HepG2 (cell line): Measurements from ENCODE around the gene FSCN2. TPM values are rescaled to one million over a fixed set of nuclear protein-coding genes. Genes with fewer than 3 reads are reported as not detected.

Experiments used
- CENPX ChIP-seq: sonication (generic); formaldehyde crosslinking; IDR thresholded peaks from 2 replicates; pipeline ENCODE4 v1.9.0; 2021; ENCODE audit warnings: mild to moderate bottlenecking, missing genetic modification reagents, moderate library complexity
- CHCHD3 ChIP-seq: sonication (generic); formaldehyde crosslinking; IDR thresholded peaks from 2 replicates; pipeline ENCODE4 v1.8.0; 2022; ENCODE audit warnings: mild to moderate bottlenecking, missing genetic modification reagents, moderate library complexity
- E2F5 ChIP-seq: sonication (generic); formaldehyde crosslinking; conservative IDR thresholded peaks from 2 replicates; pipeline ENCODE4 v1.4.0; 2020; ENCODE audit warnings: missing genetic modification reagents
- FOXO1 ChIP-seq: sonication (generic); formaldehyde crosslinking; IDR thresholded peaks from 2 replicates; pipeline ENCODE4 v1.4.0; 2020; ENCODE audit warnings: missing genetic modification reagents
- HNRNPH1 ChIP-seq: fragments of 200-400 bp; formaldehyde crosslinking; optimal IDR thresholded peaks from 2 replicates; pipeline ENCODE3; 2017; ENCODE audit warnings: mild to moderate bottlenecking, low read depth, low read length
- IRF2 ChIP-seq: IDR thresholded peaks from 2 replicates; pipeline ENCODE4 v1.6.1; 2018; ENCODE audit warnings: missing genetic modification reagents, missing compliant biosample characterization
- NCOA2 ChIP-seq: sonication (generic); formaldehyde crosslinking; IDR thresholded peaks from 2 replicates; pipeline ENCODE4 v1.8.0; 2022; ENCODE audit warnings: inconsistent platforms
- NR2F6 ChIP-seq, 2 experiments: IDR thresholded peaks; 2 replicates each; pipeline ENCODE4 v1.6.1; 2016; ENCODE audit warnings: antibody characterized with exemption in 1 of 2, mild to moderate bottlenecking in 1 of 2
- TOE1 ChIP-seq: sonication (generic); formaldehyde crosslinking; IDR thresholded peaks from 2 replicates; pipeline ENCODE4 v1.4.0; 2020; ENCODE audit warnings: mild to moderate bottlenecking, missing genetic modification reagents
- WIZ ChIP-seq: sonication (generic); formaldehyde crosslinking; IDR thresholded peaks from 2 replicates; pipeline ENCODE4 v1.5.1; 2020; ENCODE audit warnings: mild to moderate bottlenecking, missing genetic modification reagents
- ZBTB7A ChIP-seq: sonication (generic); formaldehyde crosslinking; IDR thresholded peaks from 2 replicates; pipeline ENCODE4 v1.8.0; 2022; ENCODE audit warnings: mild to moderate bottlenecking, missing genetic modification reagents
- ZBTB8A ChIP-seq: sonication (generic); formaldehyde crosslinking; IDR thresholded peaks from 2 replicates; pipeline ENCODE4 v1.4.0; 2020; ENCODE audit warnings: mild to moderate bottlenecking, low read depth, missing genetic modification reagents, borderline replicate concordance
- ZFY ChIP-seq: sonication (generic); formaldehyde crosslinking; IDR thresholded peaks from 2 replicates; pipeline ENCODE4 v1.4.0; 2020; ENCODE audit warnings: missing genetic modification reagents
- ZKSCAN8 ChIP-seq: IDR thresholded peaks from 2 replicates; pipeline ENCODE4 v1.6.1; 2016; ENCODE audit warnings: borderline replicate concordance, missing genetic modification reagents, missing compliant biosample characterization
- ZNF749 ChIP-seq: sonication (generic); formaldehyde crosslinking; IDR thresholded peaks from 2 replicates; pipeline ENCODE4 v1.8.0; 2022; ENCODE audit warnings: mild to moderate bottlenecking, missing genetic modification reagents, moderate library complexity, borderline replicate concordance
- ZNF777 ChIP-seq: sonication (generic); formaldehyde crosslinking; IDR thresholded peaks from 2 replicates; pipeline ENCODE4 v1.4.0; 2020; ENCODE audit warnings: missing genetic modification reagents
- ZSCAN31 ChIP-seq: sonication (generic); formaldehyde crosslinking; IDR thresholded peaks from 2 replicates; pipeline ENCODE4 v1.5.0; 2020; ENCODE audit warnings: low read depth, mild to moderate bottlenecking, missing genetic modification reagents
- polyA plus RNA-seq, 8 experiments: library from polyadenylated mRNA; depleted of rRNA in 3 of 8; stranded (reverse) in 7 of 8; unstranded in 1 of 8; fragments of >200 nt; fragmentation: Illumina TruSeq in 4 of 8; extraction: Trizol in 4 of 8; gene quantifications; 2 replicates each; pipeline versions ENCODE4 v1.2.1 to v1.2.3, GENCODE V29; 2011 to 2016; ENCODE audit warnings: low read depth in 4 of 8, missing spikeins in 1 of 8, mixed read lengths in 1 of 8; ENCODE audit not compliant: insufficient read depth in 1 of 8
- total RNA-seq, 5 experiments: library from RNA; depleted of rRNA; stranded (reverse); fragments of >200 nt; fragmentation: Illumina TruSeq; extraction: Trizol; gene quantifications; 2 replicates each; pipeline ENCODE4 v1.2.3, GENCODE V29; 2016; ENCODE audit warnings: low read depth in 1 of 5
- TF ChIP-seq, protein P1 (sequence below): sonication (generic); formaldehyde crosslinking; IDR thresholded peaks from 2 replicates; pipeline ENCODE4 v1.4.0; 2020; ENCODE audit warnings: missing genetic modification reagents, borderline replicate concordance
- TF ChIP-seq, protein P2 (sequence below): sonication (generic); formaldehyde crosslinking; IDR thresholded peaks from 2 replicates; pipeline ENCODE4 v1.4.0; 2020; ENCODE audit warnings: missing genetic modification reagents

FSCN2 gene
- total and polyA plus RNA-seq, 2 of the 13 experiments (the other 11 are each of a cell fraction or from before 2014, with no cell fraction given), result 0.09 TPM; not detected in 1

DNA sequence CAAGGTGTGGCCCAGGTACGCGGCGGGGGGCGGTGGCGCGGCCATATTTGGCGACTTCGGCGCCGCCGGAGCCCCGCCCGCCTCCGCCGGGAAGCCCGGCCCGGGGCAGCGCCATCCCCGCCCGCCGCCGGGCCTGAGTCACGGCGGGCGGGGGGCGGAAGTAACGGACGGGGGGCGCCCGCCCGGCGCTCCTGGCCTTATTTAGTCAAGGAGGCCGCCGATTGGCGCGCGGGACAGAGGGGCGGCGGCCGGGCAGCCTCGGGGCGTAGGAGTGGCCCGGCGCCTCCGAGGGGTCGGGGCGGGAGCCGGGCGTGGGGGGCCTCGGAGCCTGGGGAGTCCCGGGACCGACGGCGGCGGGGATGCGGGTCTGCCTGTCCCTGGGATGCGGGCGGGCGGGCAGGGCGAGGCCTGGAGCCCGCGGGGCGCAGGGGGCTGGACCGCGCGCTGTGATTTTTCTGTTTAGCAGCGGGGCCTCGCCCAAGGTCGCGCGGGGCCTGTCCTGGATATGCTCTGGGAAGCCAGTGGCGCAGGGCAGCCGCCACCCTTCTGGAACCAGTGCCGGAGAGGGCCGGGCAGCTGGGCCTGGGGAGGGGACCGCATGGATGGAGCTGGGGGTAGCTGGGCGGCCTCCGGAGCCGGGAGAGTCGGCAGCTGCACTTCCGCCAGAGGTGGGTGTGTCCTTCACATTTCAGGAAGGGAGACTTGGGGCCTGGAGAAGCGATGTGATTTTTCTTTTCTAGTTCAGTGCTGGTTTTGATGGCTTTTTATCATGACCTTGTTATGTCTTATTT, 13.2 kb upstream of the FSCN2 start (continued):
- TF ChIP-seq, protein P1, sequence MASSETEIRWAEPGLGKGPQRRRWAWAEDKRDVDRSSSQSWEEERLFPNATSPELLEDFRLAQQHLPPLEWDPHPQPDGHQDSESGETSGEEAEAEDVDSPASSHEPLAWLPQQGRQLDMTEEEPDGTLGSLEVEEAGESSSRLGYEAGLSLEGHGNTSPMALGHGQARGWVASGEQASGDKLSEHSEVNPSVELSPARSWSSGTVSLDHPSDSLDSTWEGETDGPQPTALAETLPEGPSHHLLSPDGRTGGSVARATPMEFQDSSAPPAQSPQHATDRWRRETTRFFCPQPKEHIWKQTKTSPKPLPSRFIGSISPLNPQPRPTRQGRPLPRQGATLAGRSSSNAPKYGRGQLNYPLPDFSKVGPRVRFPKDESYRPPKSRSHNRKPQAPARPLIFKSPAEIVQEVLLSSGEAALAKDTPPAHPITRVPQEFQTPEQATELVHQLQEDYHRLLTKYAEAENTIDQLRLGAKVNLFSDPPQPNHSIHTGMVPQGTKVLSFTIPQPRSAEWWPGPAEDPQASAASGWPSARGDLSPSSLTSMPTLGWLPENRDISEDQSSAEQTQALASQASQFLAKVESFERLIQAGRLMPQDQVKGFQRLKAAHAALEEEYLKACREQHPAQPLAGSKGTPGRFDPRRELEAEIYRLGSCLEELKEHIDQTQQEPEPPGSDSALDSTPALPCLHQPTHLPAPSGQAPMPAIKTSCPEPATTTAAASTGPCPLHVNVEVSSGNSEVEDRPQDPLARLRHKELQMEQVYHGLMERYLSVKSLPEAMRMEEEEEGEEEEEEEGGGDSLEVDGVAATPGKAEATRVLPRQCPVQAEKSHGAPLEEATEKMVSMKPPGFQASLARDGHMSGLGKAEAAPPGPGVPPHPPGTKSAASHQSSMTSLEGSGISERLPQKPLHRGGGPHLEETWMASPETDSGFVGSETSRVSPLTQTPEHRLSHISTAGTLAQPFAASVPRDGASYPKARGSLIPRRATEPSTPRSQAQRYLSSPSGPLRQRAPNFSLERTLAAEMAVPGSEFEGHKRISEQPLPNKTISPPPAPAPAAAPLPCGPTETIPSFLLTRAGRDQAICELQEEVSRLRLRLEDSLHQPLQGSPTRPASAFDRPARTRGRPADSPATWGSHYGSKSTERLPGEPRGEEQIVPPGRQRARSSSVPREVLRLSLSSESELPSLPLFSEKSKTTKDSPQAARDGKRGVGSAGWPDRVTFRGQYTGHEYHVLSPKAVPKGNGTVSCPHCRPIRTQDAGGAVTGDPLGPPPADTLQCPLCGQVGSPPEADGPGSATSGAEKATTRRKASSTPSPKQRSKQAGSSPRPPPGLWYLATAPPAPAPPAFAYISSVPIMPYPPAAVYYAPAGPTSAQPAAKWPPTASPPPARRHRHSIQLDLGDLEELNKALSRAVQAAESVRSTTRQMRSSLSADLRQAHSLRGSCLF (CRISPR knock-in tag), result no peak
- TF ChIP-seq ZNF777 (CRISPR knock-in tag), result no peak
- TF ChIP-seq NR2F6 (IDR thresholded peaks at IDR 0.05), result no peak
- TF ChIP-seq NR2F6 (CRISPR knock-in tag; IDR thresholded peaks at IDR 0.05), result peak; percentile 29; the same call in 1 of the 2 replicates
- no peak; the same call in 1 of the 2 replicates for TF ChIP-seq ZSCAN31 (CRISPR knock-in tag)
- TF ChIP-seq FOXO1 (CRISPR knock-in tag), result no peak
- TF ChIP-seq CENPX (CRISPR knock-in tag), result no peak
- no peak for TF ChIP-seq WIZ (CRISPR knock-in tag)
- TF ChIP-seq TOE1 (CRISPR knock-in tag), result no peak
- TF ChIP-seq ZFY, result peak; percentile 86
- no peak; the same call in 1 of the 2 replicates for TF ChIP-seq ZBTB7A (CRISPR knock-in tag)
- TF ChIP-seq E2F5 (CRISPR knock-in tag), result no peak
- TF ChIP-seq HNRNPH1, result no peak
- 0 out of 2 replicates have a peak, but pooled peaks have one; percentile 21 for TF ChIP-seq IRF2 (CRISPR knock-in tag)
- TF ChIP-seq, protein P2, sequence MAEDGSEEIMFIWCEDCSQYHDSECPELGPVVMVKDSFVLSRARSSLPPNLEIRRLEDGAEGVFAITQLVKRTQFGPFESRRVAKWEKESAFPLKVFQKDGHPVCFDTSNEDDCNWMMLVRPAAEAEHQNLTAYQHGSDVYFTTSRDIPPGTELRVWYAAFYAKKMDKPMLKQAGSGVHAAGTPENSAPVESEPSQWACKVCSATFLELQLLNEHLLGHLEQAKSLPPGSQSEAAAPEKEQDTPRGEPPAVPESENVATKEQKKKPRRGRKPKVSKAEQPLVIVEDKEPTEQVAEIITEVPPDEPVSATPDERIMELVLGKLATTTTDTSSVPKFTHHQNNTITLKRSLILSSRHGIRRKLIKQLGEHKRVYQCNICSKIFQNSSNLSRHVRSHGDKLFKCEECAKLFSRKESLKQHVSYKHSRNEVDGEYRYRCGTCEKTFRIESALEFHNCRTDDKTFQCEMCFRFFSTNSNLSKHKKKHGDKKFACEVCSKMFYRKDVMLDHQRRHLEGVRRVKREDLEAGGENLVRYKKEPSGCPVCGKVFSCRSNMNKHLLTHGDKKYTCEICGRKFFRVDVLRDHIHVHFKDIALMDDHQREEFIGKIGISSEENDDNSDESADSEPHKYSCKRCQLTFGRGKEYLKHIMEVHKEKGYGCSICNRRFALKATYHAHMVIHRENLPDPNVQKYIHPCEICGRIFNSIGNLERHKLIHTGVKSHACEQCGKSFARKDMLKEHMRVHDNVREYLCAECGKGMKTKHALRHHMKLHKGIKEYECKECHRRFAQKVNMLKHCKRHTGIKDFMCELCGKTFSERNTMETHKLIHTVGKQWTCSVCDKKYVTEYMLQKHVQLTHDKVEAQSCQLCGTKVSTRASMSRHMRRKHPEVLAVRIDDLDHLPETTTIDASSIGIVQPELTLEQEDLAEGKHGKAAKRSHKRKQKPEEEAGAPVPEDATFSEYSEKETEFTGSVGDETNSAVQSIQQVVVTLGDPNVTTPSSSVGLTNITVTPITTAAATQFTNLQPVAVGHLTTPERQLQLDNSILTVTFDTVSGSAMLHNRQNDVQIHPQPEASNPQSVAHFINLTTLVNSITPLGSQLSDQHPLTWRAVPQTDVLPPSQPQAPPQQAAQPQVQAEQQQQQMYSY, result peak; percentile 24; the same call in 1 of the 2 replicates
- no peak for TF ChIP-seq ZNF749 (CRISPR knock-in tag)
- TF ChIP-seq NCOA2 (CRISPR knock-in tag), result peak; percentile 38; the same call in 1 of the 2 replicates
- TF ChIP-seq ZBTB8A (CRISPR knock-in tag), result no peak
- TF ChIP-seq ZKSCAN8 (CRISPR knock-in tag), result no peak
- TF ChIP-seq CHCHD3 (CRISPR knock-in tag), result no peak
